SU-DHL-6 (cell line): Measurements from ENCODE around the gene SIGLEC9.

Experiments used
- CTCF ChIP-seq: fragments of 200-600 bp; sonication (generic); IDR thresholded peaks from one replicate; pipeline ENCODE4 v1.5.1; 2017; ENCODE audit warnings: antibody characterized with exemption, mild to moderate bottlenecking, low read length, moderate library complexity; ENCODE audit not compliant: insufficient read depth, poor library complexity, severe bottlenecking
- EZH2phosphoT487 ChIP-seq: fragments of 200-600 bp; sonication (generic), shearing (Covaris generic); conservative IDR thresholded peaks from 2 replicates; pipeline ENCODE4 v1.6.1; 2018; ENCODE audit warnings: mild to moderate bottlenecking, antibody characterized with exemption, low read length, moderate library complexity, mixed read lengths

GRCh38 chr19:51119101-51119500 lies 5.6 kb upstream of the SIGLEC9 start:
- TF ChIP-seq CTCF (no peak), EZH2phosphoT487 (no peak)
